ENCODE data around the gene ELP1.

- TF ChIP-seq CTCF (IDR thresholded peaks at IDR 0.05; ENCODE audit: insufficient read depth, low read length), result no peak
- no peak for TF ChIP-seq REST (IDR thresholded peaks at IDR 0.05; ENCODE audit: insufficient replicate concordance, low read depth)
- TF ChIP-seq POLR2AphosphoS5 (IDR thresholded peaks at IDR 0.05; ENCODE audit: low read depth), result no peak
- no peak for TF ChIP-seq SPI1 (IDR thresholded peaks at IDR 0.05; ENCODE audit: borderline replicate concordance, low read depth)
- no peak for TF ChIP-seq GABPA (IDR thresholded peaks at IDR 0.05; ENCODE audit: low read depth)
Observed at GRCh38 chr9:108842610-108843295, 91.2 kb downstream of the ELP1 start.

All from HL-60 (cell line).